ENCODE results near the gene BTBD2.

The BTBD2 gene

DNA sequence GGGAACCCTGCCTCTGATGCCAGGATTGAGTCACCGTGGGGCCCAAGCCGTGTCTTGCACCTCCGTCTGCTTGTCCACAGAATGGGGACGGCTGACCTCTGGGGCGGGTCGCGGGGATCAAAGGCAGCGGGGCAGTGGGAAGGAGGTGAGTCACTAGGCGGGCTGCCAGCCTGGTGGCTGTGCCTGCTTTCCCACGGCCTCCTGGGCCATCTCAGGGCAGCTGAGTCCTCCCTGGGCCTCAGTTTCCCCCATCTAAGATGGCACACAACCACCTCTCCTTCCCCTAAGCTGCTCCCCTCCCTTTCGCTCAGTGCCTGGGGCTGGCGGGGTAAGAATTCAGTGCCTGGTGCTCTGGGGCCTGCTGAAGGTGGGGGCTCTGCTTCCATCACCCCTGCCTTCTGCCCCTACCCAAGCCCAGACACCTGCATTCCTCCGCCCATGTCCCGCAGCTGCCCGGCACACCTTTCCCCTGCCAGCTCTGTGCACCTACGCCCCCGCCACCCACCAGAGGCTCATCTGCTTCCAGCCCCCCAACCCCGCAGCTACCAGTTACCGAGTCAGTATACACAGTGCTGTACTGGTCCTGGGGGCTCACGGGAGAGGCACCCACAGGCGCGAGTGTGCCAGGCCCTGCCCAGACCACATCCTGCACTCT, 32.1 kb upstream of the BTBD2 start:
- ChIA-PET CTCF (interaction anchor here (0.6 to 1.0 kb wide), 5 partner anchors 12 to 176 kb away, joined by 3 to 7 read pairs (median 4); no protein-coding TSS in a partner anchor), POLR2A (ENCODE audit: low non-redundant PET) (no interaction called here)
- DNase-seq (ENCODE audit: low spot score) = no peak
- H3K27ac ChIP-seq = peak overlapping the region; percentile 100
- TF ChIP-seq, protein P1, sequence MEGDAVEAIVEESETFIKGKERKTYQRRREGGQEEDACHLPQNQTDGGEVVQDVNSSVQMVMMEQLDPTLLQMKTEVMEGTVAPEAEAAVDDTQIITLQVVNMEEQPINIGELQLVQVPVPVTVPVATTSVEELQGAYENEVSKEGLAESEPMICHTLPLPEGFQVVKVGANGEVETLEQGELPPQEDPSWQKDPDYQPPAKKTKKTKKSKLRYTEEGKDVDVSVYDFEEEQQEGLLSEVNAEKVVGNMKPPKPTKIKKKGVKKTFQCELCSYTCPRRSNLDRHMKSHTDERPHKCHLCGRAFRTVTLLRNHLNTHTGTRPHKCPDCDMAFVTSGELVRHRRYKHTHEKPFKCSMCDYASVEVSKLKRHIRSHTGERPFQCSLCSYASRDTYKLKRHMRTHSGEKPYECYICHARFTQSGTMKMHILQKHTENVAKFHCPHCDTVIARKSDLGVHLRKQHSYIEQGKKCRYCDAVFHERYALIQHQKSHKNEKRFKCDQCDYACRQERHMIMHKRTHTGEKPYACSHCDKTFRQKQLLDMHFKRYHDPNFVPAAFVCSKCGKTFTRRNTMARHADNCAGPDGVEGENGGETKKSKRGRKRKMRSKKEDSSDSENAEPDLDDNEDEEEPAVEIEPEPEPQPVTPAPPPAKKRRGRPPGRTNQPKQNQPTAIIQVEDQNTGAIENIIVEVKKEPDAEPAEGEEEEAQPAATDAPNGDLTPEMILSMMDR (conservative IDR thresholded peaks at IDR 0.05; ENCODE audit: low read depth) = no peak

DNA sequence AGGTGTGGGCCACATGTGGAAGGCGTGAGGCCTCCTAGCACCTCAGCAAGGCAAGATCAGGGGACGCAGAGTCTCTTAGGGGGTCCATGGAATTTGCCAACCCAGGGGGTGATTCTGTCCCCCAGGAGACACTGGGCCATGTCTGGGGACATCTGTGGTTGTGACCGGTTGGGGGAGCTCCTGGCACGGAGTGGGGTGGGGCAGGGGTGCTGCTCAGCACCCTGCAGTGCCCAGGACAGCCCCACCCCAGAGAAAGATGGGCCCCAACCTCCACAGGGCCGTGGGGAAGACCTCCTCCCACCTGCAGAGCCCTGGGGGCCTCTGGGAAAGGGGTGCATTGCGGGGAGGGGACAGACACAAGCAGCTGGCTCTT, 31.5 kb upstream of the BTBD2 start:
- no peak for DNase-seq (ENCODE audit: low spot score)
- peak overlapping the region; percentile 100 for H3K27ac ChIP-seq
- ChIA-PET POLR2A (ENCODE audit: low non-redundant PET) (interaction anchor here (0.7 kb wide), 1 partner anchor 9 kb away, joined by 3 read pairs; no protein-coding TSS in a partner anchor), CTCF (interaction anchor here (0.6 to 1.0 kb wide), 4 partner anchors 12 to 175 kb away, joined by 3 to 7 read pairs (median 4); no protein-coding TSS in a partner anchor)
- TF ChIP-seq, protein P1 (conservative IDR thresholded peaks at IDR 0.05; ENCODE audit: low read depth) = no peak

DNA sequence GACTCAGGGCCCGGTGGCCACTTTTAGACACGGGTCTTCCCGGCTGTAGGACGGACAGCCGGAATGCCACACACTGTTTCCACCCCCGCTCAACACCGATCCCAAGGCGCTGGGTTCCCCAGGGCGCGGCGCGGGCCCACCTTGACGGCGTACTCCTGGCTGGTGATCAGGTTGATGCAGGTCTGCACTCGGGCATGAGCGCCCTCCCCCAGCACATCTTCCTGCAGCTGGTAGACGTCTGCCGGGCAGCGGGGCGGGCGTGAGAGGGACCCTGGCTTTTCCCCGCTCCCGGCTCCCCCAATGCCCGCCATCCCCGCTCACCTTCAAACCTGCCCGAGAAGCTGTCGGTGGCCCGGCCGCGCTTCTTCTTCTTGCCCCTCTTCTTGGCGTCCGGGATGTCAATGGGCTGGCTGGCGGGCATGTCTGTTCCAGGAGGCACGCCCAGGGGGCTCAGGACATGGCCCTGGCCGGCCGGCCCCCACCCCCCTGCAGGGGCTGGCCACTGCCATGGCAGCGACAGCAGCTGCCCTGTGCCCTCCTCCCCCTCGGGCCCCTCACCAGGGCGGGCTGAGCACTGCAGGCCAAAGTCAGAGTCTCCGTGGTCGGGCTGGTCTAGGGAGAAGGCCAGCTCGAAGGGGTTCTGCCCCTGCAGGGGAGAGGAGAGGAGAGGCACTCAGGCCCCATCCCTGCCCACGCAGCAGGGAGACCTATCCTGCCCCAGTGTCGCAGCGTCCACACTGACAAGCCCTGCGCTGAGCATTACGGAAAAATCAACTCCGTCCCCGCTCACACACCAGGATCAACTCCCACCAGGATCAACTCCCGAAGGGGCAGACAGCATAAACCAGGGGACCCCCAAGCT, 30.8 kb upstream of the BTBD2 start:
- TF ChIP-seq, protein P1 (conservative IDR thresholded peaks at IDR 0.05; ENCODE audit: low read depth) = no peak
- peak overlapping the region; percentile 100 for H3K27ac ChIP-seq
- POLR2A ChIA-PET (ENCODE audit: low non-redundant PET) = interaction anchor here (0.7 kb wide), 1 partner anchor 10 kb away, joined by 3 read pairs; no protein-coding TSS in a partner anchor
- no peak for DNase-seq (ENCODE audit: low spot score)
- CTCF ChIA-PET = interaction anchor here (1.0 kb wide), 1 partner anchor 27 kb away, joined by 7 read pairs; no protein-coding TSS in a partner anchor

DNA sequence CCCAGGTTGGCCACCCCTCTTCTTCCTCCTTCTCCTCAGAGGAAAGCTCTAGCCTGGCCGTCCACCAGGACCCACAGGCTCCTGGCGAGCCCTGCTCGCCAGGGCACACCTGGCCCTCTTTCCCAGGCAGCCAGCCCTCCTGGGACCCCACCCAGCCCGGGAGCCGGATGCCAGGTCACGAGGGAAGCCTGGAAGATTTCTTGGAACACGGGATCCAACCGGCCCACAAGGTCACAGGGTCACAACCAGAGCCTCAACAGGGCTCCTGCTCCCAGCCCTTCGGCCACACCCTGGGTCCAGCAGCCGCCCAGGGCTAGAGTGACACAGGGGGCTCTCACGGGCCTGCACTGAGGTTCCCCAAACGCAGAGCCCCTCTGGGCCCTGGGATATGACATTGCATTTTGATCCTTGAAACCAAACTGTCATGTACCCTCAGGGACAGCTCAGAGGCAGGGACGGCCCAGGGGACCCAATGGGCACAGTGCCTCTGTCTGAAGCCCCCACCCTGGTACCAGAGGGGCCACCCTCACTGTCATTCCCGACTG, 30.1 kb upstream of the BTBD2 start:
- no peak for DNase-seq (ENCODE audit: low spot score)
- ChIA-PET CTCF (no interaction called here), POLR2A (ENCODE audit: low non-redundant PET) (no interaction called here)
- H3K27ac ChIP-seq = peak overlapping the region; percentile 100
- TF ChIP-seq, protein P1 (conservative IDR thresholded peaks at IDR 0.05; ENCODE audit: low read depth) = no peak

DNA sequence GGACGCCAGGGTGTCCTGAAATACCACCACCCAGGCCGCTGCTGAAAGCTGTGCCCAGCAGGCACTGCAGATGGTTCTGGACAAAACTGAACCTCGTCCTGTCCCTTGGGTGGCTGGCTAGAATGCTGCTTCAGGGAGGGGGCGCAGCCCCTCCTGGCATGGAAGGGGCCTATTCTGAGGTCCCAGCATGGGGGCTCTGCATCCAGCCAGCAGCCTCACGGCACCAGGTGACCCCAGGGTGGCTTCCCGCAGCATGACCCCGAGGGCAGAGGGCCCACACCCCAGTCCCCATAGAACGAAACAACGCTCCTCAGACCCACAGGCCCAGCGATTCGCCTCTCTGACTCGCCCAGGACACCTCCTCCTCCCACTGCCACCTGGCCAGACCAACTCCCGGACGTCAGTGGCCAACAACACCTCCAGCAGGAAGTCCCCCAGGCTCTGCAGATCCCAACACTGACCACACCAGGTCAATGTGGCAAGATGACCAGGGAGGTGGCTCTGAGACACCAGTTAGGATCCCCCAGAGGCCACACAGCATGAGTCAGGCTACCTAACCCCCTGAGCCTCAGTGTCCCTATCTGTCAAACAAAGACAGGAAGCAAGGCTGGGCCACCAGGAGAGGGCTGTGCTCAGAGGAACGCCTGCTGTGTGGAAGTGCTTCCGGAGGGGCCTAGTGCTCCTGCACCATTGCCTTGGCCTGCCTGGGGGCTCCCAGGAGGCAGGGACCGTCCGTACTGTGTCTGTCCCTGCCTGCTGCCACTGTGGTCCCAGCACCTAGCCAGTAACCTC, 29.4 kb upstream of the BTBD2 start:
- H3K27ac ChIP-seq = peak overlapping the region; percentile 100
- TF ChIP-seq, protein P1 (conservative IDR thresholded peaks at IDR 0.05; ENCODE audit: low read depth) = no peak
- ChIA-PET CTCF (interaction anchor here (0.8 to 1.0 kb wide), 2 partner anchors 8 to 25 kb away, joined by 3 to 10 read pairs; no protein-coding TSS in a partner anchor), POLR2A (ENCODE audit: low non-redundant PET) (no interaction called here)
- no peak for DNase-seq (ENCODE audit: low spot score)

Measured in RWPE1 (cell line).